Motor neuron (in vitro differentiated cells): ENCODE results near the gene MRPL9. TPM values are rescaled to one million over a fixed set of nuclear protein-coding genes. Genes with fewer than 3 reads are reported as not detected.
"Not testable (repeated sequence)": the region's sequence is repeated elsewhere in the genome, so short reads cannot be mapped to it uniquely, and the experiment has no call there.

ENCODE experiments used
- ATAC-seq, 8 experiments: fragments of 200-7000 bp; cut with Tn5 transposase; replicated peaks in 6 of 8; 2 replicates each; pipeline ENCODE4 v1.8.0; 2021; ENCODE audit warnings: mild to moderate bottlenecking in 8 of 8, moderate library complexity in 8 of 8
- H3K27ac ChIP-seq, 2 donors: fragments of 250-450 bp; sonication (Bioruptor Pico); 2 replicates each; pipeline ENCODE4 v1.9.0; 2021; ENCODE audit warnings: antibody characterized with exemption in 2 of 2, mild to moderate bottlenecking in 2 of 2, moderate library complexity in 1 of 2
- H3K4me1 ChIP-seq, 2 donors: fragments of 250-450 bp; sonication (Bioruptor Pico); replicated peaks in 1 of 2; 2 replicates each; pipeline ENCODE4 v1.6.1; 2021; ENCODE audit warnings: antibody characterized with exemption in 2 of 2, mild to moderate bottlenecking in 2 of 2, moderate library complexity in 1 of 2
- H3K4me3 ChIP-seq, 5 donors: fragments of 250-450 bp; sonication (Bioruptor Pico); 2 replicates each; pipeline ENCODE4 v1.9.0; 2021; ENCODE audit warnings: antibody characterized with exemption in 5 of 5, mild to moderate bottlenecking in 5 of 5, moderate library complexity in 4 of 5
- WGBS, 10 experiments: fragments of 450-650 bp; shearing (Covaris generic); methylation state at CpG; one replicate each; pipeline ENCODE4 v1.0.0; 2022; 5-methylcytosine and 5-hydroxymethylcytosine counted together
- in situ Hi-C, 9 experiments: fragments of 400-800 bp; cut with MboI; loops; one replicate each; pipeline ENCODE4 v1.15.0; 2021; ENCODE audit warnings: low sequenced_read_pairs in 9 of 9, low pct_unique_long_range_greater_than_20kb in 2 of 9; ENCODE audit not compliant: unreplicated experiment in 9 of 9
- total RNA-seq, 8 experiments: library from RNA; unstranded; fragments of 300-600 nt; gene quantifications; 2 replicates each; pipeline versions ENCODE4 v1.2.3 to v1.2.4, GENCODE V29; 2022

The MRPL9 gene
- total RNA-seq, 8 experiments from 2014 or later = 63.2 to 122 (median 72.8) TPM

DNA sequence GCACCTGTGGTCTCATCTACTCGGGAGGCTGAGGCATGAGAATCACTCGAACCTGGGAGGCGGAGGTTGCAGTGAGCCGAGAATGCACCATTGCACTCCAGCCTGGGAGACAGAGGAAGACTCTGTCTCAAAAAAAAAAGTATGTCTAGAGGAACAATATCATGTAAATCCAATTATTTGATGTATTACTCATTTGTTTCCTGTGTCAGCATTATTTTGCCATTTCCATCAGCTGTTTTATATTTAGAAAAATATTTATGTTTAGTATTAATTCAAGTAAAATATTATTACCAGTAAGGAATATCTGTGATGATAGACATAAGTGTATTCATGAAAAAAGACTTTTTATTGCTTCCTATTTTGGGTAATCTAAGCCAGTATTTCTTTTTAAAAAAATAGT lies 14.0 kb upstream of the MRPL9 start:
- H3K4me3 ChIP-seq = no peak overlapping the region
- in situ Hi-C loops = no loop called here
- ATAC-seq = no peak
- H3K27ac ChIP-seq = no peak overlapping the region
- WGBS, 10 experiments = 69 to 100% (median 96%) methylated on average over 1 to 4 of the region's 4 CpGs; no CpG with 5 or more reads in 4 of the 10 experiments
- no peaks in the 10 kb centered on the region for H3K4me1 ChIP-seq

DNA sequence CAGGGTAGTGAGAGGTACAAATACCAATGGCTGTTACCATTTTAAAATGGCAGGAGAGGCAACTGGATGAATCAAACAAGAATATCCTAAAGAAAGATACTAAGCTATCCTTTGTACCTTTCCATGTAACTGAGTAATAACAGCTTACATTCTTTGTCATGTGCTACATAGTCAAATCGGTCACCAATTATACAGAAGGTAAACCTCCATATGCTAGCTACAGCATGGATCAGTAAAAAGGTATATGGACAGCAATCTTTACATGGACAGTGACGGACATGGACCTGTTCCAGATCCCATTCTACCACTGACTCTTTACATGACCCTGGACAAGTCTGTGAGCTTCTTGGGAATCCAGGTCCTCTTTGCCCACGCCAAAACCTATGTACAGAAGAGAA lies 13.4 kb upstream of the MRPL9 start:
- in situ Hi-C loops = no loop called here
- Histone ChIP-seq H3K4me3 (no peak overlapping the region), H3K4me1 (no peaks in the 10 kb centered on the region), H3K27ac (no peak overlapping the region)
- no peak for ATAC-seq
- 20 to 100% (median 87%) methylated on average over 1 to 3 of the region's 3 CpGs; no CpG with 5 or more reads in 2 of the 10 experiments for WGBS, 10 experiments

DNA sequence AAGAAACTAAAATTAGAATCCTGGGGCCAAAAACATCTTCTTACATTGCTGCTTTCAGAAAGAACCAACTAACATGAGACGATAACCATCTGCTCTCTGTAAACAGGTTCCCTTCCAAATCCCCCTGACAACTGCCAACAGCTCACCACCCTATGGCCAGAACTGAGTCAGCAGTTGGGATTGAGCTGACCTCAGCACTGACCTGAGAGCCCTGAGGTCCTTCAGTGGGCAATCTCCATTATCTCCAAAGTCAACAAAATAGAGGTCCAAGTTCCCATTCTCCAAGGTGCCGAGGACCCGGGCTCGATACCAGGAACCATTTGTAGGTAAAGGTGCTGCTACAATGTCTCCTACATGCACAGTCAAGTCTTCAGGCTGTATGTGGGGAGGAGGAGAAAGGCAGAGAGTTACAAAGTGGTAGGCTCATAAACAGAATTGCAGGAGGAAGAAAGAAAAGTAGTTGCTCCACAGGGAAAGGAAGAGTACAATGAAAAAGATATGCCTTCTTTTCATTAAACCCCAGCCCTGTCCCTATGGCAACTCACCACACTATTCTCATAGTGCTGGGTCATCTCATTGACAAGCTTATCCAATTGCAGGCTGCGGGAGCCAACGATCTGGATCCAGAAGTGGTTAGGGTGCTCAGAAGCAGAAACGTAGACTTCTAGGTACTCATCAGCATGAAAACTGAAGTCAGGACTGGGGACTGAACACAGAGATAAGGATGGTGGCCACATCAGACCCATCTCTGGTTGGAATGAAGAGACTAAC lies 12.8 kb upstream of the MRPL9 start:
- in situ Hi-C loops = no loop called here
- H3K4me1 ChIP-seq = no peaks in the 10 kb centered on the region
- no peak for ATAC-seq

DNA sequence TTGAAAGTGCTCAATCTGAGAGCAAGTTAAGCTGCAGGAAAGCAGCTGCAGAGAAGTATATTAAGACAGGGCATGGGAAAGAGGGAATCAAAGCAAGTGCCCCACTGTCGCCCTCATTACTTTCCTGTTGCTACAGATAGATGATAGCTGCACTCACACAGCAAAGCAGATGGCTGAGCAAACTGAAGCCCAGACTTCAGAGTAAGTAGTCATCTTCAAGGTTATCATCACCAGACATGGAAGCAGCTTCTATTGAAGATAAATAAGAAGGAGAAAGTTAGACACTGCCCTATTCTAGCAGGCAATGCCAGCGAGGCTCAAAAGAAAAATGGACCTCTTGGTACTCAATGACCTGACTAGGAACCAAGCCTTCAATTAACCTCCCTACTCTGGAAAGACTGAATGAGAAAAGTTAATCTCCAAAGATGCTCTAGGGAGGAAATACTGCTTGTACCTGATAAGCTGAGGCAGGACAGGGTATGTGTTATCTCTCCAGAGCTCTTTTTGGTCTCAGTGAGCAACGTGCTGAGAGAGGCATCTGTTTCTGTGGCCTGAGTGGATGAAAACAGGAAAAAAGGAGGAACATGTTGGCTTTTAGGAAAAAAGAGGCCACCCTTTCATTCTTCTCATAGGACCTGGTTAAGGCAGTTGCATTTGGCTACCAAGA lies 11.1 kb upstream of the MRPL9 start:
- no peak overlapping the region for H3K27ac ChIP-seq
- no peaks in the 10 kb centered on the region for H3K4me1 ChIP-seq
- no peak for ATAC-seq
- in situ Hi-C loops = no loop called here
- H3K4me3 ChIP-seq = no peak overlapping the region
- 20 to 100% (median 50%) methylated on average over 1 to 3 of the region's 3 CpGs; no CpG with 5 or more reads in 1 of the 10 experiments for WGBS, 10 experiments

More for the DNA sequence above, 12.8 kb upstream of the MRPL9 start:
- WGBS, 10 experiments = 61 to 100% (median 95%) methylated on average over 1 to 7 of the region's 7 CpGs
- no peak overlapping the region for H3K27ac ChIP-seq
- H3K4me3 ChIP-seq = no peak overlapping the region

DNA sequence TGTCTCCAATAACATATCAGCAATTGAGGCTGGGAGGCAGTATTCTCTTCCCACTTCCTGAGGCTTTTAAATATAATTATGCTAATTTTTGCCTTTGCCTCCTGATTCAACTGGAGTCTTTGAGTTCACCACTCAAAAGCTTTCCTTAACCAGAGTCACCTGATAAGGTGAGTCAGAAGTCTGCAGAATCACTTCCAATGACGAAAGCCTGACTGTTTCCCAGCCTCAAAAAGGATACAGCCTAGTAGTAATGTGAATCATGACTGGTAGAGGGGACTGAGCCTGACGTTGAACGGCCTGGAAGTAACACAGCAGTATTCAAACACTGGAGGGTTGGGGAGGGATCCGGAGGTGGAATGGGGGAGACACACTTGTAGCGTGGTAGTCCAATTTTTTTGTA lies 10.4 kb upstream of the MRPL9 start:
- Histone ChIP-seq H3K4me1 (no peaks in the 10 kb centered on the region), H3K27ac (no peak overlapping the region), H3K4me3 (no peak overlapping the region)
- in situ Hi-C loops = no loop called here
- ATAC-seq = peak in 7 of 8 experiments; percentile 24 to 95 (median 75)
- WGBS, 10 experiments = 0 to 96% (median 49%) methylated on average over 1 to 5 of the region's 5 CpGs; no CpG with 5 or more reads in 1 of the 10 experiments

DNA sequence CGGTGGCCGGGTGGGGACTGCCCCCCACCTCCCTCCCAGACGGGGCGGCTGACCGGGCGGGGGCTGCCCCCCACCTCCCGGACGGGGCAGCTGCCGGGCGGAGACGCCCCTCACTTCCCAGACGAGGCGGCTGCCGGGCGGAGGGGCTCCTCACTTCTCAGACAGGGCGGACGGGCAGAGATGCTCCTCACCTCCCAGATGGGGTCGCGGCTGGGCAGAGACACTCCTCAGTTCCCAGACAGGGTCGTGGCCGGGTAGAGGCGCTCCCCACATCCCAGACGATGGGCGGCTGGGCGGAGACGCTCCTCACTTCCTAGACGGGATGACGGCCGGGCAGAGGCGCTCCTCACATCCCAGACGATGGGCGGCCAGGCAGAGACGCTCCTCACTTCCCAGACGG lies 6.0 kb upstream of the MRPL9 start:
- WGBS, 10 experiments = no CpG with 5 or more reads among the region's 34 CpGs
- in situ Hi-C loops, H3K4me3 ChIP-seq, H3K4me1 ChIP-seq, ATAC-seq, H3K27ac ChIP-seq: not testable (repeated sequence)

DNA sequence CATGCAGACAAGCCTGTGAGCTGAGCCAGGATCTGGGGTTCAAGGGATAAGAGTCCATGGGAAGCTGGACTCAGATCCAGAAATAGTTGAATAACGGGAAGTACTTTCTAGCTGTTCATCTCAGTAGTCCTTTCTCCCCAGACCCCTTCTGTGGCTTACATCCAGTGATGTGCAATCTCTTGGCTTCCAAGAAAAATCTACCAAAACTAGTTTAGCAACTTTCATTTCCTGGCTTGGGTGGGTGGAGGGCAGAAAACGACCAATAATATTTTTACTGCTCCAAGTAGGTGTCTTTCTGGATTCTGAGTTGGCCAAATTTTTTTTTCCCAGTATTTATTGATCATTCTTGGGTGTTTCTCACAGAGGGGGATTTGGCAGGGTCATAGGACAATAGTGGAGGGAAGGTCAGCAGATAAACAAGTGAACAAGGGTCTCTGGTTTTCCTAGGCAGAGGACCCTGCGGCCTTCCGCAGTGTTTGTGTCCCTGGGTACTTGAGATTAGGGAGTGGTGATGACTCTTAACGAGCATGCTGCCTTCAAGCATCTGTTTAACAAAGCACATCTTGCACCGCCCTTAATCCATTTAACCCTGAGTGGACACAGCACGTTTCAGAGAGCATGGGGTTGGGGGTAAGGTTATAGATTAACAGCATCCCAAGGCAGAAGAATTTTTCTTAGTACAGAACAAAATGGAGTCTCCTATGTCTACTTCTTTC lies 5.2 kb upstream of the MRPL9 start:
- H3K4me1 ChIP-seq, H3K27ac ChIP-seq, in situ Hi-C loops, H3K4me3 ChIP-seq, ATAC-seq: not testable (repeated sequence)
- 0 to 100% (median 33%) methylated on average over 1 to 2 of the region's 7 CpGs; no CpG with 5 or more reads in 3 of the 10 experiments for WGBS, 10 experiments

DNA sequence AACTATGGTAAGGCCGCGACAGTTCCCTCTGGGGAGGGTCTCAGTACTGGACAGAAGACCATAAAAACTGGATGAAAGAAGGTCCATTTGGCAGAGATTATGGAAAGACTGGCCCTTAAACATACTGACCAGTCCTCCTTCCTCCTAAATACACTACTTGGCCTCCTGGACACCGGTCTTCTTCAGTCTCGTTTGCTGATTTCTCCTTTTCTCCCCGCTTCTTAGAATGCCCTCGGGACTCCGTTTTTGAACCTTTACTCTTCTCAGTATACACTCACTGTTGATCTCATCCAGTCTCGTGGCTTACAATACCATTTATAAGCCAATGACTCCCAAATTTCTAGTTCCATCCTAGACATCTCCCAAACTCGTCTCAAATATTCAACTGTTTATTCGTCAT lies 694 bp upstream of the MRPL9 start:
- Histone ChIP-seq H3K4me1 (peaks cover 9 to 11% of the 10 kb centered on the region in 2 donors), H3K4me3 (peak overlapping the region; percentile 86 to 97 (median 87)), H3K27ac (peak overlapping the region in 1 of 2 donors; percentile 92)
- 33 to 94% (median 66%) methylated on average over 3 to 10 of the region's 10 CpGs for WGBS, 10 experiments
- in situ Hi-C loops = no loop called here
- no peak for ATAC-seq

DNA sequence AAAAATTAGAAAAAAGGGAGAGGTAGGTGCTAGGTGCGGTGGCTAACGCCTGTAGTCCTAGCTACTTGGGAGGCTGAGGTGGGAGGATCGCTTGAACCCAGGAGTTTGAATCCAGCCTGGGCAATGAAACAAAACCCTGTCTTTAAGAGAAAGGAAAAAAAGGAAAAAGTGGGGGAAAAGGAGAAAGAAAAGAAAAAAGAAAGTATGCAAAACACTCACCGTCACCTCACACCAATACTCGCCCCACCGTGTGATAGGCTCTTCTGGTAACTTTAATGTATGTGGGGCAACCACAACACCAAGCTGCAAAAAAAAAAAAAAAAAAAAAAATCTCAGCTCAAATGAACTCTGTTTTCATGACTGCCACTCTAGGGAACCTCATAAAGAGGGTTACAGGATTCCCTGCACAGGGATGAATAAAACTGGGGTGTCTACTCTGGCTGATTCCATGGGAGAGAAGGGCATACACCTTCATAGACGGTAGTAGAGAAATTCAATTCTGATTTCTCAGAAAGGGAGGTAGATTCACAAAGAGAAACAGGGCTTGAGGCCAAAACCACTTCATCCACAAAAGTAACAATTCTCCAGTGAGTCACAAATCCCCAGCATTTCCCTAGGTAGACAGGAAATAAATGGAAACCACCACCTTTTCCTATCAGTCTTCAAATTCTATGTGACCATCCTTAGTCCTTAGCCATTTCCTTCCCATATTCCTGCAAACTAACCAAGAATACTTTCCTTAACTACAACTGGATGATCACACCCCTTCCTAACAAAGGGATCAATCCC lies 2.5 kb downstream of the MRPL9 start:
- no peak for ATAC-seq
- H3K4me3 ChIP-seq = no peak overlapping the region
- H3K27ac ChIP-seq = no peak overlapping the region
- in situ Hi-C loops = no loop called here
- peaks cover 9 to 11% of the 10 kb centered on the region in 2 donors for H3K4me1 ChIP-seq
- 80 to 100% (median 96%) methylated on average over 3 to 7 of the region's 7 CpGs; no CpG with 5 or more reads in 2 of the 10 experiments for WGBS, 10 experiments

DNA sequence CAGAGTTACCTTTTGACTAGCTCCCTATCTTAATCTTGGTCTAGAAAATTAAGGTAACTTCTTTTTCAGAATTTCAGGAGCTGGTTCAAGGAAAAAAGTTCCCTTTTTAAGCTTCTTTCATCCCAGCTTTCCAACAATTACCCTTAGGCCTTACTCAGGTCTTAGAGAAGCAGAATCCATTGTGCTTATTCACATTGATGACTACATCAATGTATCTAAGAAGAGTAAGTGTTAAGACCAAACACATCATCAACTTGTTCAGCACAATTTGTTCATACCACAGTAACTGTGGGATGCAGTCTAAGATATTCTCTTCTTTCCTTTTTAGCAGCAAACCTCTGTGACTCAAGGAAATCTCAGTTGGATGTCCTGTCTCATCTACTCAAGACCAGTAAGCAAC lies 4.1 kb downstream of the MRPL9 start:
- no peak overlapping the region for H3K4me3 ChIP-seq
- peaks cover 8 to 9% of the 10 kb centered on the region in 2 donors for H3K4me1 ChIP-seq
- in situ Hi-C loops = no loop called here
- H3K27ac ChIP-seq = no peak overlapping the region
- ATAC-seq = no peak

DNA sequence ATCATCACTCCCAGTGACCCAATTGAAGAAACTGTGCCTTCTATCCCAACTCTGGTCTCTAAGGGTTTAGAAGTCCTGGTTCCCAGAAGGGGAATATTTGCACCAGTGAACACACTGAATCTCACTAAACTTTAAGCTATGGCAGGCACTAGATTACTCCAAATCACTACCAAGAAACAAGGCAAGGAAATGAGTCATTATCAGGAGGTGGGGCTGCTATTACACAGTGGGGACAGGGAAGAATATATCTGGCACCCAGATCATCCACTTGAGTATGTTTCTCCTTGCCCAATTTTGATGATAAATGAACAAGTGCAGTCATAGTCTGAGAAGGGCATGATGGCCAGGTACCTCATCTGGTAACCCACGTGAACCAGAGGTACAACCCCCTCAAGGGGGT lies 7.0 kb downstream of the MRPL9 start:
- in situ Hi-C loops = no loop called here
- ATAC-seq = peak in 2 of 8 experiments; percentile 42 to 57
- WGBS, 10 experiments = 0 to 86% (median 67%) methylated on average over 1 of the region's 1 CpG; no CpG with 5 or more reads in 4 of the 10 experiments
- Histone ChIP-seq H3K4me3 (no peak overlapping the region), H3K27ac (no peak overlapping the region), H3K4me1 (no peaks in the 10 kb centered on the region)

DNA sequence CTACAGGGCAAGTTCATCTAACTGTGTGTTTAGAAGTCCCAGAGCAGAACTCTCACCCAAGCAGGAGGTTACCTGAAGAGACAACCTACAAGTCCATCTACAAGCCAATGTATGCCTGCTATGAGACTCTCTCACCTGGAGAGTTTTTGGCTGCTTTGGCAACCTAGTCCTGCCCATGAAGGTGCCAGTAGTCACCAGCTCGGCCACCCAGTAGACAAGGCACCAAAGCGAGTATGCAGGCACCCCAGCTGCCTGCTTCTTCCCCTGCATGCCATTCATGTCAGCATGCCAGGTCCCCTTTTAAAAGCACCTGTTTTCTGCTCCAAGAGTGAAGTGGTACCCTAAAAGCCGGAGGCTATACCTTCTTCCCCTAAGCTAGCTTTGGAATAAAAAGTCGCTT lies 21.8 kb downstream of the MRPL9 start:
- in situ Hi-C loops = loop anchor here in 2 of 9 experiments (25.0 kb wide), 2 partner anchors 154 to 304 kb away; no protein-coding TSS in a partner anchor

More for the DNA sequence above, 21.8 kb downstream of the MRPL9 start:
- Histone ChIP-seq H3K4me3 (no peak overlapping the region), H3K4me1 (no peaks in the 10 kb centered on the region), H3K27ac (no peak overlapping the region)
- WGBS, 10 experiments = 20 to 100% (median 77%) methylated on average over 1 to 4 of the region's 4 CpGs; no CpG with 5 or more reads in 4 of the 10 experiments
- no peak for ATAC-seq
